ENCODE data around the gene OOSP4B.
"Not testable (repeated sequence)": the region's sequence is repeated elsewhere in the genome, so short reads cannot be mapped to it uniquely, and the experiment has no call there.

DNA sequence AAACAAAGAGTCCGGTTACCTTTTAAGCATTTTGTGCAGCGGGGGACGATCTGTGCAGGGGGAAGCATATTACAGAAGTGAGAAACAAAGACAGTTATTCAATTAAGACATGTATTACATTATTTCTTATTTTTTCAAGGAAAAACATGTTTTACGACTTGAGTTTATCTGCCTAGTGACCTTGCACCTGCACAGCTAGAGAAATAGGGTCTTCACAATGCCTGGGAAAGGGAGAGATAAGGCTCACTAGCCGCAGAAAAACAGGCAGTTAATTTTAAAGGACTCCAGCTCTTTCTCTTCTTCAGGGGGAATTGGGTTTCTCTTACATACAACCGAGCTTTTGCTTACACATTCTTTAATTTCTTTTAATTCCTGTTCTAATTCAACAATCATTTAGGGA lies 54.7 kb downstream of the OOSP4B start:
- TF ChIP-seq POLR2AphosphoS5 (IDR thresholded peaks at IDR 0.05; ENCODE audit: low read depth, low read length); POLR2A (IDR thresholded peaks at IDR 0.05; ENCODE audit: low read depth, low read length); SPI1 (IDR thresholded peaks at IDR 0.05; ENCODE audit: low read depth, low read length); TAF1 (IDR thresholded peaks at IDR 0.05; ENCODE audit: low read depth, low read length); PAX5 (IDR thresholded peaks at IDR 0.05; ENCODE audit: insufficient read depth, low read length, severe bottlenecking): not testable (repeated sequence)
